ENCODE measurements around the gene B4GALT2. TPM values are rescaled to one million over a fixed set of nuclear protein-coding genes. Genes with fewer than 3 reads are reported as not detected.

Gene B4GALT2
- total and polyA plus RNA-seq, 9 of the 15 experiments (the other 6 are each of a cell fraction or from before 2014, with no cell fraction given) = 1.3 to 86.8 (median 43.8) TPM

DNA sequence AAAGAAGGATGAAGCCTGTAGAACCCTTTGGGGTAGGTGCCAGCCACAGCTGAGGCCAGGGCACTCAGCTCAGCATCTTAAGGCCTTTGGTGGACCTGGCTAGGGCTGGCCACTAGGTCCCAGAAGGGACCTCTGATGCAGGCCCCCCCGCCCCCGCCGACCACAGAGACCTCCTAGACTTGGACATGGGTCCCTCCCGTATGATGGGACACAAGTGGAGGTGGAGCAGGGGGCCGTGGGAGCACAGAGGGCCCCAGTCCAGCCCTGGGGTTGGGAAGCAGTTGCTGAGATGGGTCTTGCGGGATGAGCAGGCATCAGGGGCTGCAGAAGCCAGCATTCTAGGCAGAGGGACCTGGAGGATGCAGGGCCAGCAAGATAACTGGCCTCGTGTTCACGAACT, 3.2 kb downstream of the B4GALT2 start:
- WGBS (ENCODE audit: insufficient coverage, low coverage, missing lambda C conversion rate) = 87% methylated on average over 8 of the region's 8 CpGs

DNA sequence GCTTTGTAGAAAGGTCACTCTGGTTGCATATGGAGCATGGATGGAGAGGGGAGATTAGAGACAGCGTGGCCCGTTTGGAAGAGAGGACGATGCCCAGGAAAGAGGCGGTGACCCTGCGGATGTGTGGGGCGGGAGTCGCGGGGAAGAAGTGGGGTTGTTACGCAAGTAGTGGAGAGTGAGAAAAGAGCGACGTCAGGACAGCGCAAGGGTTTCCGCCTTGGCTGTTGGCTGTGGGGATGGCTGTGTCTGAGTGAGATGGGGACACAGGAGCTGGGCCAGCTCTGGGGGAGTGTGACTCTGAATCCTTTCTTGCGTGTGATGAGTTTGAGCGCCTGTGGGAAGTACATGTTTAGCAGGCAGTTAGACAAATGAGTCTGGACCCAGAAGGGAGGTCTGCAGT, 3.8 kb downstream of the B4GALT2 start:
- peak overlapping the region in 1 of 2 experiments; percentile 99; a peak in 2 of 4 replicates for H3K9ac ChIP-seq (ENCODE audit: insufficient read depth in 1 of 2, low read depth in 2 of 2, low read length in 2 of 2)
- intact Hi-C loops (cut with micrococcal nuclease) (no loop called here), in situ Hi-C loops (cut with MboI) (no loop called here)
- H3K27me3 ChIP-seq (ENCODE audit: control insufficient read depth in 2 of 2, insufficient read depth in 2 of 2, low read length in 2 of 2) = no peaks in the 10 kb centered on the region
- peaks cover 50% of the 10 kb centered on the region for H3K79me2 ChIP-seq (ENCODE audit: control insufficient read depth, insufficient read depth, low read length)
- no peak overlapping the region for H2AFZ ChIP-seq (ENCODE audit: low read depth, low read length)
- no peak overlapping the region for H3K4me3 ChIP-seq
- no peaks in the 10 kb centered on the region for H3K9me3 ChIP-seq (replicated peaks; ENCODE audit: control insufficient read depth, insufficient read depth, low read depth, low read length)
- no TSS peak for BruUV-seq (replicated peaks)
- peaks cover 27 to 62% of the 10 kb centered on the region in 2 experiments for H3K4me1 ChIP-seq (replicated peaks in 1 of 2; ENCODE audit: control insufficient read depth in 2 of 2, insufficient read depth in 2 of 2, low read length in 2 of 2)
- ChIA-PET CTCF (ENCODE audit: low intra/inter-chr PET ratio) (no interaction called here), POLR2A (interaction anchor here (0.8 kb wide), 1 partner anchor 53 kb away, joined by 3 read pairs; no protein-coding TSS in a partner anchor)
- H3K9me1 ChIP-seq (ENCODE audit: control insufficient read depth, insufficient read depth, low read length) = peaks cover 14% of the 10 kb centered on the region
- DNase-seq (ENCODE audit: extremely low read depth in 1 of 4, low spot score in 3 of 4) (peak in 2 of 4 experiments; percentile 32 to 39), FAIRE-seq (no peak), ATAC-seq (no peak)
- H4K20me1 ChIP-seq (replicated peaks; ENCODE audit: control insufficient read depth, insufficient read depth, low read length) = peaks cover 13% of the 10 kb centered on the region; the same call in 1 of the 2 replicates
- H3K27ac ChIP-seq (ENCODE audit: extremely low read depth, low read depth, low read length) = peak overlapping the region; percentile 16; the same call in 1 of the 3 replicates
- peaks cover 78% of the 10 kb centered on the region; the same call in 2 of the 3 replicates for H3K36me3 ChIP-seq (ENCODE audit: control insufficient read depth, insufficient read depth, low read length)
- H3K4me2 ChIP-seq (ENCODE audit: insufficient read depth, low read length) = peak overlapping the region; percentile 23; the same call in 1 of the 2 replicates
- WGBS (ENCODE audit: insufficient coverage, low coverage, missing lambda C conversion rate) = 59% methylated on average over 15 of the region's 15 CpGs
- TF ChIP-seq, protein P1, sequence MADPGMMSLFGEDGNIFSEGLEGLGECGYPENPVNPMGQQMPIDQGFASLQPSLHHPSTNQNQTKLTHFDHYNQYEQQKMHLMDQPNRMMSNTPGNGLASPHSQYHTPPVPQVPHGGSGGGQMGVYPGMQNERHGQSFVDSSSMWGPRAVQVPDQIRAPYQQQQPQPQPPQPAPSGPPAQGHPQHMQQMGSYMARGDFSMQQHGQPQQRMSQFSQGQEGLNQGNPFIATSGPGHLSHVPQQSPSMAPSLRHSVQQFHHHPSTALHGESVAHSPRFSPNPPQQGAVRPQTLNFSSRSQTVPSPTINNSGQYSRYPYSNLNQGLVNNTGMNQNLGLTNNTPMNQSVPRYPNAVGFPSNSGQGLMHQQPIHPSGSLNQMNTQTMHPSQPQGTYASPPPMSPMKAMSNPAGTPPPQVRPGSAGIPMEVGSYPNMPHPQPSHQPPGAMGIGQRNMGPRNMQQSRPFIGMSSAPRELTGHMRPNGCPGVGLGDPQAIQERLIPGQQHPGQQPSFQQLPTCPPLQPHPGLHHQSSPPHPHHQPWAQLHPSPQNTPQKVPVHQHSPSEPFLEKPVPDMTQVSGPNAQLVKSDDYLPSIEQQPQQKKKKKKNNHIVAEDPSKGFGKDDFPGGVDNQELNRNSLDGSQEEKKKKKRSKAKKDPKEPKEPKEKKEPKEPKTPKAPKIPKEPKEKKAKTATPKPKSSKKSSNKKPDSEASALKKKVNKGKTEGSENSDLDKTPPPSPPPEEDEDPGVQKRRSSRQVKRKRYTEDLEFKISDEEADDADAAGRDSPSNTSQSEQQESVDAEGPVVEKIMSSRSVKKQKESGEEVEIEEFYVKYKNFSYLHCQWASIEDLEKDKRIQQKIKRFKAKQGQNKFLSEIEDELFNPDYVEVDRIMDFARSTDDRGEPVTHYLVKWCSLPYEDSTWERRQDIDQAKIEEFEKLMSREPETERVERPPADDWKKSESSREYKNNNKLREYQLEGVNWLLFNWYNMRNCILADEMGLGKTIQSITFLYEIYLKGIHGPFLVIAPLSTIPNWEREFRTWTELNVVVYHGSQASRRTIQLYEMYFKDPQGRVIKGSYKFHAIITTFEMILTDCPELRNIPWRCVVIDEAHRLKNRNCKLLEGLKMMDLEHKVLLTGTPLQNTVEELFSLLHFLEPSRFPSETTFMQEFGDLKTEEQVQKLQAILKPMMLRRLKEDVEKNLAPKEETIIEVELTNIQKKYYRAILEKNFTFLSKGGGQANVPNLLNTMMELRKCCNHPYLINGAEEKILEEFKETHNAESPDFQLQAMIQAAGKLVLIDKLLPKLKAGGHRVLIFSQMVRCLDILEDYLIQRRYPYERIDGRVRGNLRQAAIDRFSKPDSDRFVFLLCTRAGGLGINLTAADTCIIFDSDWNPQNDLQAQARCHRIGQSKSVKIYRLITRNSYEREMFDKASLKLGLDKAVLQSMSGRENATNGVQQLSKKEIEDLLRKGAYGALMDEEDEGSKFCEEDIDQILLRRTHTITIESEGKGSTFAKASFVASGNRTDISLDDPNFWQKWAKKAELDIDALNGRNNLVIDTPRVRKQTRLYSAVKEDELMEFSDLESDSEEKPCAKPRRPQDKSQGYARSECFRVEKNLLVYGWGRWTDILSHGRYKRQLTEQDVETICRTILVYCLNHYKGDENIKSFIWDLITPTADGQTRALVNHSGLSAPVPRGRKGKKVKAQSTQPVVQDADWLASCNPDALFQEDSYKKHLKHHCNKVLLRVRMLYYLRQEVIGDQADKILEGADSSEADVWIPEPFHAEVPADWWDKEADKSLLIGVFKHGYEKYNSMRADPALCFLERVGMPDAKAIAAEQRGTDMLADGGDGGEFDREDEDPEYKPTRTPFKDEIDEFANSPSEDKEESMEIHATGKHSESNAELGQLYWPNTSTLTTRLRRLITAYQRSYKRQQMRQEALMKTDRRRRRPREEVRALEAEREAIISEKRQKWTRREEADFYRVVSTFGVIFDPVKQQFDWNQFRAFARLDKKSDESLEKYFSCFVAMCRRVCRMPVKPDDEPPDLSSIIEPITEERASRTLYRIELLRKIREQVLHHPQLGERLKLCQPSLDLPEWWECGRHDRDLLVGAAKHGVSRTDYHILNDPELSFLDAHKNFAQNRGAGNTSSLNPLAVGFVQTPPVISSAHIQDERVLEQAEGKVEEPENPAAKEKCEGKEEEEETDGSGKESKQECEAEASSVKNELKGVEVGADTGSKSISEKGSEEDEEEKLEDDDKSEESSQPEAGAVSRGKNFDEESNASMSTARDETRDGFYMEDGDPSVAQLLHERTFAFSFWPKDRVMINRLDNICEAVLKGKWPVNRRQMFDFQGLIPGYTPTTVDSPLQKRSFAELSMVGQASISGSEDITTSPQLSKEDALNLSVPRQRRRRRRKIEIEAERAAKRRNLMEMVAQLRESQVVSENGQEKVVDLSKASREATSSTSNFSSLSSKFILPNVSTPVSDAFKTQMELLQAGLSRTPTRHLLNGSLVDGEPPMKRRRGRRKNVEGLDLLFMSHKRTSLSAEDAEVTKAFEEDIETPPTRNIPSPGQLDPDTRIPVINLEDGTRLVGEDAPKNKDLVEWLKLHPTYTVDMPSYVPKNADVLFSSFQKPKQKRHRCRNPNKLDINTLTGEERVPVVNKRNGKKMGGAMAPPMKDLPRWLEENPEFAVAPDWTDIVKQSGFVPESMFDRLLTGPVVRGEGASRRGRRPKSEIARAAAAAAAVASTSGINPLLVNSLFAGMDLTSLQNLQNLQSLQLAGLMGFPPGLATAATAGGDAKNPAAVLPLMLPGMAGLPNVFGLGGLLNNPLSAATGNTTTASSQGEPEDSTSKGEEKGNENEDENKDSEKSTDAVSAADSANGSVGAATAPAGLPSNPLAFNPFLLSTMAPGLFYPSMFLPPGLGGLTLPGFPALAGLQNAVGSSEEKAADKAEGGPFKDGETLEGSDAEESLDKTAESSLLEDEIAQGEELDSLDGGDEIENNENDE (IDR thresholded peaks at IDR 0.05; ENCODE audit: low read depth, low read length) = no peak
- peak; percentile 88 for TF ChIP-seq CEBPB (tag; IDR thresholded peaks at IDR 0.05)

More for the DNA sequence above, 3.2 kb downstream of the B4GALT2 start:
- Histone ChIP-seq H3K4me2 (ENCODE audit: insufficient read depth, low read length) (peak overlapping the region; percentile 23; the same call in 1 of the 2 replicates), H3K36me3 (ENCODE audit: control insufficient read depth, insufficient read depth, low read length) (peaks cover 81% of the 10 kb centered on the region; the same call in 2 of the 3 replicates), H3K4me1 (replicated peaks in 1 of 2; ENCODE audit: control insufficient read depth in 2 of 2, insufficient read depth in 2 of 2, low read length in 2 of 2) (peaks cover 32 to 68% of the 10 kb centered on the region in 2 experiments), H3K27ac (ENCODE audit: extremely low read depth, low read depth, low read length) (peak overlapping the region; percentile 16; the same call in 1 of the 3 replicates), H2AFZ (ENCODE audit: low read depth, low read length) (no peak overlapping the region), H3K27me3 (ENCODE audit: control insufficient read depth in 2 of 2, insufficient read depth in 2 of 2, low read length in 2 of 2) (no peaks in the 10 kb centered on the region), H3K9ac (ENCODE audit: insufficient read depth in 1 of 2, low read depth in 2 of 2, low read length in 2 of 2) (peak overlapping the region in 1 of 2 experiments; percentile 99; a peak in 2 of 4 replicates), H3K9me3 (replicated peaks; ENCODE audit: control insufficient read depth, insufficient read depth, low read depth, low read length) (no peaks in the 10 kb centered on the region), H3K9me1 (ENCODE audit: control insufficient read depth, insufficient read depth, low read length) (peaks cover 14% of the 10 kb centered on the region), H3K79me2 (ENCODE audit: control insufficient read depth, insufficient read depth, low read length) (peaks cover 56% of the 10 kb centered on the region), H4K20me1 (replicated peaks; ENCODE audit: control insufficient read depth, insufficient read depth, low read length) (peaks cover 19% of the 10 kb centered on the region; the same call in 1 of the 2 replicates), H3K4me3 (no peak overlapping the region)
- TF ChIP-seq RBFOX2 (IDR thresholded peaks at IDR 0.05; ENCODE audit: low read depth, low read length) (peak; percentile 13; the same call in 1 of the 2 replicates), ZNF644 (tag; IDR thresholded peaks at IDR 0.05; ENCODE audit: low read depth) (no peak)
- FAIRE-seq (no peak), ATAC-seq (no peak), DNase-seq (ENCODE audit: extremely low read depth in 1 of 4, low spot score in 3 of 4) (no peak)
- intact Hi-C loops (cut with micrococcal nuclease) = no loop called here
- in situ Hi-C loops (cut with MboI) = no loop called here
- no TSS peak for BruUV-seq (replicated peaks)
- CTCF ChIA-PET (ENCODE audit: low intra/inter-chr PET ratio) = no interaction called here
- POLR2A ChIA-PET = interaction anchor here (0.8 to 1.2 kb wide), 2 partner anchors 52 to 66 kb away, joined by 3 read pairs; no protein-coding TSS in a partner anchor

Data from K562 (cell line).